Adrenal gland (tissue), 12 donors: Measurements from ENCODE around the gene PLXDC2. TPM values are rescaled to one million over a fixed set of nuclear protein-coding genes. Genes with fewer than 3 reads are reported as not detected.

Experiments used
- DNase-seq, 7 donors: peaks; one replicate each; pipeline ENCODE4 v3.0.0-alpha.2; 2019 to 2020
- H3K27ac ChIP-seq, 5 donors: fragments of 200-600 bp; sonication (generic) in 4 of 5; 1 replicate in 3 of 5; 2 replicates in 2 of 5; pipeline versions ENCODE4 v1.5.1 to v1.8.0; 2016 to 2020; ENCODE audit warnings: mild to moderate bottlenecking in 1 of 5
- H3K27me3 ChIP-seq: fragments of 200-600 bp; 2 replicates; pipeline ENCODE4 v1.8.0; 2021
- H3K36me3 ChIP-seq, 2 donors: fragments of 200-600 bp; replicated peaks in 1 of 2; 1 replicate in 1 of 2; 2 replicates in 1 of 2; pipeline versions ENCODE4 v1.5.1 to v1.8.0; 2018 to 2022
- H3K4me1 ChIP-seq, 2 donors: fragments of 200-600 bp; replicated peaks in 1 of 2; 1 replicate in 1 of 2; 2 replicates in 1 of 2; pipeline versions ENCODE4 v1.5.1 to v1.8.0; 2018 to 2021
- H3K4me3 ChIP-seq, 4 donors: fragments of 200-600 bp; sonication (generic) in 3 of 4; one replicate each; pipeline ENCODE4 v1.5.1; 2016 to 2018
- H3K9me3 ChIP-seq, 3 donors: fragments of 200-600 bp; sonication (generic) in 1 of 3; replicated peaks in 1 of 3; 1 replicate in 2 of 3; 2 replicates in 1 of 3; pipeline versions ENCODE4 v1.5.1 to v1.8.0; 2016 to 2021
- CTCF ChIP-seq, 6 experiments: fragments of 450-650 bp in 4 of 6; fragments of 200-600 bp in 2 of 6; sonication (generic) in 1 of 6; IDR thresholded peaks; 1 replicate in 5 of 6; 2 replicates in 1 of 6; pipeline versions ENCODE4 v1.5.1 to v1.8.0; 2016 to 2021; ENCODE audit warnings: antibody characterized with exemption in 6 of 6, mild to moderate bottlenecking in 2 of 6, moderate library complexity in 1 of 6
- POLR2A ChIP-seq, 2 donors: fragments of 450-650 bp; IDR thresholded peaks; one replicate each; pipeline ENCODE4 v1.6.1; 2017; ENCODE audit warnings: antibody characterized with exemption in 2 of 2, mild to moderate bottlenecking in 2 of 2, moderate library complexity in 1 of 2
- WGBS, 4 donors: extraction: QIAGEN DNeasy Blood & Tissue Kit in 2 of 4; methylation state at CpG; one replicate each; pipeline versions ENCODE4 v1.1.5 to v1.1.7; 2013 to 2017; 5-methylcytosine and 5-hydroxymethylcytosine counted together
- intact Hi-C, 2 donors: fragments of 100-400 bp; cut with DNase I; formaldehyde crosslinking; loops; one replicate each; pipeline versions ENCODE4 v1.14.1 to v1.15.0; 2022 to 2023
- polyA plus RNA-seq, 3 donors: library from polyadenylated mRNA; stranded (reverse); fragments of 200-250 nt in 2 of 3; fragments of 350-450 nt in 1 of 3; fragmentation: Illumina TruSeq in 1 of 3; extraction: RNeasy Lipid Tissue Mini Kit (QIAGEN cat#74804) in 1 of 3; gene quantifications; one replicate each; pipeline ENCODE4 v1.2.3, GENCODE V29; 2013 to 2014
- total RNA-seq, 9 donors: library from RNA; depleted of rRNA in 4 of 9; stranded (reverse); fragments of >200 nt in 4 of 9; fragments of 120-200 nt in 1 of 9; fragmentation: NEBNext Ultra II Directional in 1 of 9; extraction: Animal tissue kit (Norgen Biotek cat#: 25700) in 1 of 9; gene quantifications; one replicate each; pipeline versions ENCODE4 v1.1.0 to v1.2.4, GENCODE V29; 2013 to 2023
- donor health status: healthy with polysubstance abuse.
- donor health status: Bipolar disorder and iron deficiency.
- donor health status: DM: yes; HTN: yes; CAD: no.
- donor health status: DM: no; HTN: no; CAD: no.
- donor health status: DM: no; HTN: no; CAD: no.
- donor health status: DM: yes; HTN: yes; CAD: no.

The PLXDC2 gene
- total and polyA plus RNA-seq, 12 donors = 12.1 to 127 (median 75.1) TPM

- TF ChIP-seq POLR2A (IDR thresholded peaks at IDR 0.05) (no peak), CTCF (IDR thresholded peaks at IDR 0.05) (no peak)
- no peak overlapping the region for H3K4me3 ChIP-seq
- no peaks in the 10 kb centered on the region for H3K36me3 ChIP-seq
- no peaks in the 10 kb centered on the region for H3K9me3 ChIP-seq
- H3K27ac ChIP-seq = no peak overlapping the region
- DNase-seq = no peak
- no peaks in the 10 kb centered on the region for H3K27me3 ChIP-seq
- 75 to 90% (median 85%) methylated on average over 8 of the region's 8 CpGs for WGBS, 4 donors
- peaks cover 12 to 13% of the 10 kb centered on the region in 2 donors for H3K4me1 ChIP-seq
- intact Hi-C loops = no loop called here
These were observed 61.4 kb downstream of the PLXDC2 start for GRCh38 chr10:19877466-19878255.

- Histone ChIP-seq H3K4me1 (peaks cover 0 to 3% of the 10 kb centered on the region in 2 donors), H3K27me3 (no peaks in the 10 kb centered on the region), H3K27ac (no peak overlapping the region), H3K9me3 (no peaks in the 10 kb centered on the region), H3K36me3 (no peaks in the 10 kb centered on the region), H3K4me3 (no peak overlapping the region)
- DNase-seq = peak in 1 of 7 donors; percentile 6
- intact Hi-C loops = no loop called here
- WGBS, 4 donors = 73 to 79% (median 76%) methylated on average over 5 of the region's 5 CpGs
- no peak for TF ChIP-seq POLR2A (IDR thresholded peaks at IDR 0.05)
- TF ChIP-seq CTCF (IDR thresholded peaks at IDR 0.05) = no peak
These were observed 66.4 kb downstream of the PLXDC2 start for GRCh38 chr10:19882621-19883020.

- H3K4me3 ChIP-seq = no peak overlapping the region
- WGBS, 4 donors = 76 to 89% (median 83%) methylated on average over 3 of the region's 3 CpGs
- H3K36me3 ChIP-seq = no peaks in the 10 kb centered on the region
- H3K27ac ChIP-seq = no peak overlapping the region
- no peaks in the 10 kb centered on the region for H3K9me3 ChIP-seq
- TF ChIP-seq CTCF (IDR thresholded peaks at IDR 0.05) (no peak), POLR2A (IDR thresholded peaks at IDR 0.05) (no peak)
- H3K4me1 ChIP-seq = peaks cover 47 to 48% of the 10 kb centered on the region in 2 donors
- intact Hi-C loops = no loop called here
- DNase-seq = no peak
- no peaks in the 10 kb centered on the region for H3K27me3 ChIP-seq
These were observed 71.9 kb downstream of the PLXDC2 start for GRCh38 chr10:19888061-19888660.

- H3K4me1 ChIP-seq = peaks cover 47 to 48% of the 10 kb centered on the region in 2 donors
- no peaks in the 10 kb centered on the region for H3K36me3 ChIP-seq
- no peak for TF ChIP-seq POLR2A (IDR thresholded peaks at IDR 0.05)
- TF ChIP-seq CTCF (IDR thresholded peaks at IDR 0.05) = no peak
- H3K27ac ChIP-seq = peak overlapping the region in 2 of 5 donors; percentile 33 to 50
- no peak for DNase-seq
- no peaks in the 10 kb centered on the region for H3K9me3 ChIP-seq
- 21 to 32% (median 28%) methylated on average over 2 of the region's 2 CpGs for WGBS, 4 donors
- no peak overlapping the region for H3K4me3 ChIP-seq
- H3K27me3 ChIP-seq = no peaks in the 10 kb centered on the region
- intact Hi-C loops = no loop called here
These were observed 73.0 kb downstream of the PLXDC2 start for GRCh38 chr10:19889256-19889655.
